ENCODE data around the gene NAA80. TPM values are rescaled to one million over a fixed set of nuclear protein-coding genes. Genes with fewer than 3 reads are reported as not detected.
A peak's percentile ranks its signal among the peaks of the same experiment; 100 is the strongest.

NAA80 gene
- polyA plus RNA-seq, 2 donors = 6.9 to 11.2 TPM

- WGBS, 2 donors = 86 to 93% methylated on average over 6 of the region's 6 CpGs
- H3K9me3 ChIP-seq (ENCODE audit: control insufficient read depth in 2 of 2, insufficient read depth in 1 of 2, low read depth in 1 of 2, low read length in 1 of 2) = no peaks in the 10 kb centered on the region
- no peaks in the 10 kb centered on the region for H3K27me3 ChIP-seq (ENCODE audit: control insufficient read depth in 1 of 2, insufficient read depth in 2 of 2, low read length in 2 of 2)
- no peak overlapping the region for H3K4me3 ChIP-seq (ENCODE audit: low read depth in 1 of 2, low read length in 2 of 2)
- peak overlapping the region; percentile 88 to 98 for H3K27ac ChIP-seq (ENCODE audit: low read depth in 2 of 2, low read length in 1 of 2)
- peaks cover 0 to 4% of the 10 kb centered on the region in 2 donors for H3K36me3 ChIP-seq (ENCODE audit: control insufficient read depth in 2 of 2, insufficient read depth in 2 of 2, low read length in 1 of 2)
- peaks cover 9 to 29% of the 10 kb centered on the region in 2 donors for H3K4me1 ChIP-seq (ENCODE audit: control insufficient read depth in 2 of 2, insufficient read depth in 2 of 2, low read length in 1 of 2)
Observed at GRCh38 chr3:50300681-50301254, 1.6 kb upstream of the NAA80 start.

- H3K27me3 ChIP-seq (ENCODE audit: control insufficient read depth in 1 of 2, insufficient read depth in 2 of 2, low read length in 2 of 2) = no peaks in the 10 kb centered on the region
- H3K4me3 ChIP-seq (ENCODE audit: low read depth in 1 of 2, low read length in 2 of 2) = peak overlapping the region; percentile 2 to 38
- WGBS, 2 donors = 47 to 51% methylated on average over 12 of the region's 12 CpGs
- H3K4me1 ChIP-seq (ENCODE audit: control insufficient read depth in 2 of 2, insufficient read depth in 2 of 2, low read length in 1 of 2) = peaks cover 9 to 29% of the 10 kb centered on the region in 2 donors
- peak overlapping the region; percentile 88 to 98 for H3K27ac ChIP-seq (ENCODE audit: low read depth in 2 of 2, low read length in 1 of 2)
- H3K36me3 ChIP-seq (ENCODE audit: control insufficient read depth in 2 of 2, insufficient read depth in 2 of 2, low read length in 1 of 2) = peaks cover 0 to 4% of the 10 kb centered on the region in 2 donors
- no peaks in the 10 kb centered on the region for H3K9me3 ChIP-seq (ENCODE audit: control insufficient read depth in 2 of 2, insufficient read depth in 1 of 2, low read depth in 1 of 2, low read length in 1 of 2)
Observed at GRCh38 chr3:50299929-50300680, 900 bp upstream of the NAA80 start.

- Histone ChIP-seq H3K4me3 (ENCODE audit: low read depth in 1 of 2, low read length in 2 of 2) (peak overlapping the region; percentile 2 to 38), H3K36me3 (ENCODE audit: control insufficient read depth in 2 of 2, insufficient read depth in 2 of 2, low read length in 1 of 2) (peaks cover 0 to 4% of the 10 kb centered on the region in 2 donors), H3K27me3 (ENCODE audit: control insufficient read depth in 1 of 2, insufficient read depth in 2 of 2, low read length in 2 of 2) (no peaks in the 10 kb centered on the region), H3K27ac (ENCODE audit: low read depth in 2 of 2, low read length in 1 of 2) (peak overlapping the region; percentile 88 to 98), H3K9me3 (ENCODE audit: control insufficient read depth in 2 of 2, insufficient read depth in 1 of 2, low read depth in 1 of 2, low read length in 1 of 2) (no peaks in the 10 kb centered on the region), H3K4me1 (ENCODE audit: control insufficient read depth in 2 of 2, insufficient read depth in 2 of 2, low read length in 1 of 2) (peaks cover 9 to 29% of the 10 kb centered on the region in 2 donors)
- 0 to 1% methylated on average over 12 of the region's 12 CpGs for WGBS, 2 donors
Observed at GRCh38 chr3:50299638-50299928, 378 bp upstream of the NAA80 start.

- peaks cover 0 to 4% of the 10 kb centered on the region in 2 donors for H3K36me3 ChIP-seq (ENCODE audit: control insufficient read depth in 2 of 2, insufficient read depth in 2 of 2, low read length in 1 of 2)
- peak overlapping the region; percentile 81 to 98 for H3K27ac ChIP-seq (ENCODE audit: low read depth in 2 of 2, low read length in 1 of 2)
- 47% methylated on average over 9 of the region's 9 CpGs for WGBS, 2 donors
- H3K4me3 ChIP-seq (ENCODE audit: low read depth in 1 of 2, low read length in 2 of 2) = peak overlapping the region; percentile 59 to 62
- no peaks in the 10 kb centered on the region for H3K27me3 ChIP-seq (ENCODE audit: control insufficient read depth in 1 of 2, insufficient read depth in 2 of 2, low read length in 2 of 2)
- H3K9me3 ChIP-seq (ENCODE audit: control insufficient read depth in 2 of 2, insufficient read depth in 1 of 2, low read depth in 1 of 2, low read length in 1 of 2) = no peaks in the 10 kb centered on the region
- H3K4me1 ChIP-seq (ENCODE audit: control insufficient read depth in 2 of 2, insufficient read depth in 2 of 2, low read length in 1 of 2) = peaks cover 5 to 27% of the 10 kb centered on the region in 2 donors
Observed at GRCh38 chr3:50297896-50298725, 1.1 kb downstream of the NAA80 start.

GRCh38 chr3:50297384-50297775 lies 1.8 kb downstream of the NAA80 start:
- H3K36me3 ChIP-seq (ENCODE audit: control insufficient read depth in 2 of 2, insufficient read depth in 2 of 2, low read length in 1 of 2) = peaks cover 0 to 4% of the 10 kb centered on the region in 2 donors
- H3K9me3 ChIP-seq (ENCODE audit: control insufficient read depth in 2 of 2, insufficient read depth in 1 of 2, low read depth in 1 of 2, low read length in 1 of 2) = no peaks in the 10 kb centered on the region
- H3K4me3 ChIP-seq (ENCODE audit: low read depth in 1 of 2, low read length in 2 of 2) = no peak overlapping the region
- no peaks in the 10 kb centered on the region for H3K27me3 ChIP-seq (ENCODE audit: control insufficient read depth in 1 of 2, insufficient read depth in 2 of 2, low read length in 2 of 2)
- peaks cover 5 to 28% of the 10 kb centered on the region in 2 donors for H3K4me1 ChIP-seq (ENCODE audit: control insufficient read depth in 2 of 2, insufficient read depth in 2 of 2, low read length in 1 of 2)
- no peak overlapping the region for H3K27ac ChIP-seq (ENCODE audit: low read depth in 2 of 2, low read length in 1 of 2)
- WGBS, 2 donors = 80 to 88% methylated on average over 2 of the region's 2 CpGs

- H3K36me3 ChIP-seq (ENCODE audit: control insufficient read depth in 2 of 2, insufficient read depth in 2 of 2, low read length in 1 of 2) = peaks cover 0 to 4% of the 10 kb centered on the region in 2 donors
- no peaks in the 10 kb centered on the region for H3K27me3 ChIP-seq (ENCODE audit: control insufficient read depth in 1 of 2, insufficient read depth in 2 of 2, low read length in 2 of 2)
- H3K9me3 ChIP-seq (ENCODE audit: control insufficient read depth in 2 of 2, insufficient read depth in 1 of 2, low read depth in 1 of 2, low read length in 1 of 2) = no peaks in the 10 kb centered on the region
- WGBS, 2 donors = 93 to 94% methylated on average over 17 to 18 of the region's 18 CpGs
- no peak overlapping the region for H3K27ac ChIP-seq (ENCODE audit: low read depth in 2 of 2, low read length in 1 of 2)
- H3K4me3 ChIP-seq (ENCODE audit: low read depth in 1 of 2, low read length in 2 of 2) = no peak overlapping the region
- peaks cover 2 to 26% of the 10 kb centered on the region in 2 donors for H3K4me1 ChIP-seq (ENCODE audit: control insufficient read depth in 2 of 2, insufficient read depth in 2 of 2, low read length in 1 of 2)
Observed at GRCh38 chr3:50296721-50297383, 2.4 kb downstream of the NAA80 start.

- 86% methylated on average over 8 of the region's 8 CpGs for WGBS, 2 donors
- Histone ChIP-seq H3K4me3 (ENCODE audit: low read depth in 1 of 2, low read length in 2 of 2) (no peak overlapping the region), H3K27ac (ENCODE audit: low read depth in 2 of 2, low read length in 1 of 2) (no peak overlapping the region), H3K9me3 (ENCODE audit: control insufficient read depth in 2 of 2, insufficient read depth in 1 of 2, low read depth in 1 of 2, low read length in 1 of 2) (no peaks in the 10 kb centered on the region), H3K36me3 (ENCODE audit: control insufficient read depth in 2 of 2, insufficient read depth in 2 of 2, low read length in 1 of 2) (peaks cover 0 to 4% of the 10 kb centered on the region in 2 donors), H3K27me3 (ENCODE audit: control insufficient read depth in 1 of 2, insufficient read depth in 2 of 2, low read length in 2 of 2) (no peaks in the 10 kb centered on the region), H3K4me1 (ENCODE audit: control insufficient read depth in 2 of 2, insufficient read depth in 2 of 2, low read length in 1 of 2) (peaks cover 2 to 31% of the 10 kb centered on the region in 2 donors)
Observed at GRCh38 chr3:50295553-50296431, 3.4 kb downstream of the NAA80 start.

- Histone ChIP-seq H3K9me3 (ENCODE audit: control insufficient read depth in 2 of 2, insufficient read depth in 1 of 2, low read depth in 1 of 2, low read length in 1 of 2) (no peaks in the 10 kb centered on the region), H3K27me3 (ENCODE audit: control insufficient read depth in 1 of 2, insufficient read depth in 2 of 2, low read length in 2 of 2) (no peaks in the 10 kb centered on the region), H3K36me3 (ENCODE audit: control insufficient read depth in 2 of 2, insufficient read depth in 2 of 2, low read length in 1 of 2) (peaks cover 4 to 11% of the 10 kb centered on the region in 2 donors), H3K4me3 (ENCODE audit: low read depth in 1 of 2, low read length in 2 of 2) (no peak overlapping the region), H3K4me1 (ENCODE audit: control insufficient read depth in 2 of 2, insufficient read depth in 2 of 2, low read length in 1 of 2) (peaks cover 2 to 22% of the 10 kb centered on the region in 2 donors), H3K27ac (ENCODE audit: low read depth in 2 of 2, low read length in 1 of 2) (no peak overlapping the region)
- WGBS, 2 donors = 92 to 94% methylated on average over 22 of the region's 22 CpGs
Observed at GRCh38 chr3:50294492-50295403, 4.5 kb downstream of the NAA80 start.
